Measurements from ENCODE around the gene FLRT1.

FLRT1 gene

DNA sequence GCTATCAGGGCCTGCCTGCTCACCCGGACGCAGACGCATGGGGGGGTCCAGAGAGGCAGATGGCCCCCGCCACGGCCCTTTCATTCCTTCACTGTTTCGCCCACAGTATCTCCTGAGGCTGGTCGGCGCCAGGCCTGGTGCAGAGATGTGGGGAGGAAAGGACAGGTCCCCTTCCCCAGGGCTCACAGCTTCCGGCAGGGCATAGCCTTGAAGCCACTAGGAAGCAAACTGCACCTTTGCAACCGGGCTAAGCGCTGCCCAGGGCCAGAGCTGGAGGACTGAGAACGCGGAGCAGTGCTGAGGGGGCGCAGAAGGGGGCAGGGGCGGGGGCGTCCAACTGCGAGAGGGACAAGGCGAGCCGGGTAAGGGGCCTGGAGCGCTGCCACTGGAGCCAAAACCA lies 20.2 kb upstream of the FLRT1 start:
- no peaks in the 10 kb centered on the region; the same call in 1 of the 2 replicates for H3K4me1 ChIP-seq (ENCODE audit: control insufficient read depth, insufficient read depth, low read length)
- no peaks in the 10 kb centered on the region for H3K36me3 ChIP-seq (ENCODE audit: control insufficient read depth, insufficient read depth, low read length)
- WGBS (ENCODE audit: insufficient coverage, insufficient read length), result no CpG with 5 or more reads among the region's 20 CpGs
- no peak overlapping the region for H3K4me3 ChIP-seq (ENCODE audit: low read length)
- peaks cover 1% of the 10 kb centered on the region; the same call in 1 of the 2 replicates for H3K27me3 ChIP-seq (ENCODE audit: control insufficient read depth, insufficient read depth, low read length)
- no peaks in the 10 kb centered on the region; the same call in 1 of the 2 replicates for H3K9me3 ChIP-seq (ENCODE audit: control insufficient read depth, insufficient read depth, low read length)
- no peak overlapping the region for H3K27ac ChIP-seq (ENCODE audit: low read length)
- DNase-seq (ENCODE audit: low read depth, low spot score), result no peak

DNA sequence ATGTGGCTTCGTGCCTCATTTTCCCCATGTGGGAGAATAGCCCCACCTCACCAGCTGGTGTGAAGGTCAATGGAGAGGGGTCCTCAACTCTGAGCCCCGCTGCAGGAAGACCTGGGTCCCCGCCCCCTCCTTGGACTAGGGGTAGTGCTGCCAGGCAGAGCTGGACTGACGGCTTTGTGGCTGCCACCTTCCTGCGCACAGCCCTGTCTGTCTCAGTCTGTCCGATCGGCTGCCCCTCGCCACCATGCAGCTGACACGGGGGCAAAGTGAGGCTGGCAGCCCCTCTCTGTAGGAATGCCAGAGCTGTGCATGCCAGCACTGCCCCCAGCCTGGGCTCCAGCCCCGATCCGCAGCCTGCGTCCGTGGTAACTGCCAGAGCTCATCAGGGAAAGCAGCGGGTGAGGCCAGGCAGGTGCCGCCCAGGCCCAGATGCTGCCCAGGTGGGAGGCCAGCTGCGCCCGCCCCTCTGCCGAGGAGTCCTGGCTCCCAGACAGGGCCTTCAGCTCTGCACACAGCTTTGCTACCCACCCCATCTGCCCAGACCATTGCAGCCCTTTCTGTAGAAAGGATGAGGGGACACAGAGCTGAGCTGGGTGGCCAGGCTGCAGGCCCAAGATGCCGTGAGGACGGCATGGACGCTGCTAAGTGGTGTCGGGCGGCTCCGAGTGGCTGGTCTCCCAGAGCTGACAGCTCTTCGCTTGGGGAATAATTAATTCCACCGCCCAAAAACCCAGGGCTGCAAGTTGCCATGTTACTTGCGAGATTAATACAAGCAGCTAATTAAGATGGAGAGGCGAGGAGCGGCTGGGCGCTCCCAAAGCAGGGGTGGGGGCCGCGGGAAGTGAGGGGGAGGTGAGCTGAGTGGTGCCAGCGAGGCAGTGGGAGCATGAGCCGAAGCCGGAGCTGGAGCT lies 19.5 kb upstream of the FLRT1 start:
- Histone ChIP-seq H3K36me3 (ENCODE audit: control insufficient read depth, insufficient read depth, low read length) (no peaks in the 10 kb centered on the region), H3K4me3 (ENCODE audit: low read length) (no peak overlapping the region), H3K27me3 (ENCODE audit: control insufficient read depth, insufficient read depth, low read length) (peaks cover 1% of the 10 kb centered on the region; the same call in 1 of the 2 replicates), H3K4me1 (ENCODE audit: control insufficient read depth, insufficient read depth, low read length) (peaks cover 3% of the 10 kb centered on the region), H3K9me3 (ENCODE audit: control insufficient read depth, insufficient read depth, low read length) (no peaks in the 10 kb centered on the region), H3K27ac (ENCODE audit: low read length) (no peak overlapping the region)
- DNase-seq (ENCODE audit: low read depth, low spot score), result no peak
- WGBS (ENCODE audit: insufficient coverage, insufficient read length), result no CpG with 5 or more reads among the region's 35 CpGs

DNA sequence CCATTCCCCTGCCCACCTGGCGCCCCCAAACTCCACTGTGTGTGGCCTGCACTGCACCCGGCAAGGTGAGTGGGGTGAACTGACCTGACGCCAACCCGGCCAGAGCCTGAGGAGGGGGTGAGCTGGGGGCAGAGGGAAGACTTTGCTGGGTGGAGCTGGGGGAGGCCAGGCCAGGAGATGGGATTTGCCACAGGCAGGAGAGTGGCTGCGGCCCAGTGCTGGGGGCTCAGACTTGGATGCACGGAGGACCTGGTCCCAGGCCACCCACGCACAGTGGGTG lies 17.8 kb upstream of the FLRT1 start:
- Histone ChIP-seq H3K27ac (ENCODE audit: low read length) (no peak overlapping the region), H3K36me3 (ENCODE audit: control insufficient read depth, insufficient read depth, low read length) (no peaks in the 10 kb centered on the region), H3K4me1 (ENCODE audit: control insufficient read depth, insufficient read depth, low read length) (peaks cover 6% of the 10 kb centered on the region), H3K4me3 (ENCODE audit: low read length) (no peak overlapping the region), H3K9me3 (ENCODE audit: control insufficient read depth, insufficient read depth, low read length) (no peaks in the 10 kb centered on the region), H3K27me3 (ENCODE audit: control insufficient read depth, insufficient read depth, low read length) (no peaks in the 10 kb centered on the region; the same call in 1 of the 2 replicates)
- no peak for DNase-seq (ENCODE audit: low read depth, low spot score)
- WGBS (ENCODE audit: insufficient coverage, insufficient read length), result no CpG with 5 or more reads among the region's 7 CpGs

DNA sequence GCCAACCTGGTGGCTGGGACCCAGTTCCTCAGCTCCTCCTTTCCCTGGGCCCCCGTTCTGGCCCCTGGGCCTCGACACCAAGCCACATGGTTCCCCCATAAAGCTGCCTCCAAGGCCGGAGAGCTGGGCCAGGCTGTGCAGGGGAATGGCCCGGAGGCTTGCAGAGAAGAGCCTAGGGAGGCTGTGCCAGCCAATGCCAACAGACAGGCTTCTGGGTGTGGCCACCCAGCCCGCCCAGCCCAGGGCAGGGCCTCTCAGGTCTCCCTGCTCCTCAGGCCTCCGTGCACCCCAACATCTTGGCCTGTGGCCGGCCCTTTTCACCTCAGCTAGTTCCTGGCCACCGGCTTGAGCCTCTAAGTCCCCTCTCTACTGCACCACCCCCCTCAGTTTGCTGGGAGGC lies 17.4 kb upstream of the FLRT1 start:
- peaks cover 6% of the 10 kb centered on the region for H3K4me1 ChIP-seq (ENCODE audit: control insufficient read depth, insufficient read depth, low read length)
- no peak overlapping the region for H3K27ac ChIP-seq (ENCODE audit: low read length)
- DNase-seq (ENCODE audit: low read depth, low spot score), result no peak
- no peaks in the 10 kb centered on the region for H3K36me3 ChIP-seq (ENCODE audit: control insufficient read depth, insufficient read depth, low read length)
- H3K9me3 ChIP-seq (ENCODE audit: control insufficient read depth, insufficient read depth, low read length), result no peaks in the 10 kb centered on the region
- no peaks in the 10 kb centered on the region; the same call in 1 of the 2 replicates for H3K27me3 ChIP-seq (ENCODE audit: control insufficient read depth, insufficient read depth, low read length)
- WGBS (ENCODE audit: insufficient coverage, insufficient read length), result no CpG with 5 or more reads among the region's 8 CpGs
- no peak overlapping the region for H3K4me3 ChIP-seq (ENCODE audit: low read length)

DNA sequence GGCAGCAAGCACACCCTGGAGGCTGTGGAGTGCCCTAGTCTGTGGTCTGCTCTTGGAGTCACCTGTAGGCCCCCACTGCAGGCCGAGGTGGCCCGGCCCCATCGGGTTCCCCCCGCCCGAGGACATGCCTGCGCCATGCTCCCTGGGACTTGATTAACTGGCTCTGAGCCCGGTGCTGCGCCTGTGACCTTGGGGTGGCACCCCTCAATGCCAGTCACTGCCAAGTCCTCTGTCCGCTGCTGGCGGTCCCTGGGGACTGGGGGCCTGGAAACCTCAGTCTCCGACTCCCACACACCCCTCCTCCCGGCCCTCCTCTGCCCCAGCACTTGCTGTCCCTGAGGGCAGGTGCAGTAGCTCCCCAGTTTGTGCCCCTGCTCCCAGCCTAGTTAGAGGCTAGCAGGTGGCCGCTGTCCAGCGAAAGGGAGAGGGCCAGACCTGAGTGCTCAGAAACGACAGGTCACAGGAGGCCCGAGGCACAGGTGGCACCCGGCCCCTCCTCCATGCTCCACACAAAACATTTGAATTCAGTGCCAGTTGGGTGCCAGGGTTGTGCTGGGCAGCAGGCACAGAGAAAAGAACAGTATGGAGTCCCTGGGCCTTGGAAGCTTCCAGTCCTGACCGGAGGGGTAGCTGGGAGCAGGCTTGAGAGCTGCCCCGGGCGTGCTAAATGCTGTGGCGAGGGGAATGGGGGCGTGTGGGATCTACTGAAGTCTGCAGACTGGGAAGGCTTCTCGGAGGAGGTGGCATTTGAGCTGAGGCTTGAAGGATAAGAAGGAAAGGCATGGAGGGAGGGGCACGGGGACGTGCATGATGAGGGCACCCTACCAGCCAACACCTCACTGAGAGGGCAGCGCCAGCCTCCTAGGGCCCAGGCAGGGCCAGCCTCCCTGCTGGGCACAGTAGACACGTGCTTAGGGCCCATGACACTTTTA lies 16.4 kb upstream of the FLRT1 start:
- no CpG with 5 or more reads among the region's 27 CpGs for WGBS (ENCODE audit: insufficient coverage, insufficient read length)

DNA sequence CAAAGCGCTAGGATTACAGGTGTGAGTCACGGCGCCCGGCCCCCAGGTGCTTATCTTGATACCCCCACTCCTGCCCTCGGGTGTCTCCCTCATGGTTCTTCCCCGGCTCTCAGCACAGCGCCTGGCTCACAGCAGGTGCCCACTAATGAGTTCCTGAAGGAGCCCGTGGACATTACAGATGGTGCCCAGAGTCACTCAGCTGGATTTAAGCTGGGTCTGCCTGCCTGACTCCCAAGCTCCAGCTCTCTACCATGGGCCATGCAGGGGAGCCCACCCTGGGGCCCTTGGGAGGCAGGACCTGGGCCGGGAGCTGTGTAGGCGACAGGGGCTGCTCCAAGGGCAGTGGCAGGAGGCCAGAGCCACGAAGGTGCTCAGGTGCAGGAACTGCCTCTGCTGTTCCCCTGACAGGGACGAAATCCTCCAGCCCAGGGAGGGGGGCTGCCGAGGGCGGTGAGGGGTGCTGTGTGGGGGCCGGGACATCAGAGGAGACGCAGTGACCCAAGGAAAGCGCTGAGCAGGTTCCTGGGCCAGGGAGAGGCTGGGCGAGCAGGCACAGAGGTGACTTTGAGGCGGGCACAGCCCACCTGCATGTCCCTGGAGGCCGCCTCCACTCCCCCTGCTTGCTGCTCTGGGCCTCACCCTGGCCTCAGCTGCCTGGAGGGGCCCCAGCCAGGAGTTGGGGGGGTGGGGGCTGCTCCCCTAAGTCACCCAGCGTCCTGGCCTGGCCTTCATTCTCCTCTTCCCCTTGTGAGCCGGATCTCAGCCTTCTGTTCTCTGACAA lies 14.6 kb upstream of the FLRT1 start:
- DNase-seq (ENCODE audit: low read depth, low spot score), result no peak
- Histone ChIP-seq H3K4me3 (ENCODE audit: low read length) (no peak overlapping the region), H3K4me1 (ENCODE audit: control insufficient read depth, insufficient read depth, low read length) (peaks cover 12% of the 10 kb centered on the region), H3K9me3 (ENCODE audit: control insufficient read depth, insufficient read depth, low read length) (no peaks in the 10 kb centered on the region), H3K36me3 (ENCODE audit: control insufficient read depth, insufficient read depth, low read length) (no peaks in the 10 kb centered on the region), H3K27me3 (ENCODE audit: control insufficient read depth, insufficient read depth, low read length) (no peaks in the 10 kb centered on the region; the same call in 1 of the 2 replicates), H3K27ac (ENCODE audit: low read length) (no peak overlapping the region)
- WGBS (ENCODE audit: insufficient coverage, insufficient read length), result no CpG with 5 or more reads among the region's 22 CpGs

More for the DNA sequence above, 16.4 kb upstream of the FLRT1 start:
- H3K36me3 ChIP-seq (ENCODE audit: control insufficient read depth, insufficient read depth, low read length), result no peaks in the 10 kb centered on the region
- no peaks in the 10 kb centered on the region; the same call in 1 of the 2 replicates for H3K27me3 ChIP-seq (ENCODE audit: control insufficient read depth, insufficient read depth, low read length)
- no peaks in the 10 kb centered on the region for H3K9me3 ChIP-seq (ENCODE audit: control insufficient read depth, insufficient read depth, low read length)
- no peak overlapping the region for H3K4me3 ChIP-seq (ENCODE audit: low read length)
- H3K27ac ChIP-seq (ENCODE audit: low read length), result no peak overlapping the region
- DNase-seq (ENCODE audit: low read depth, low spot score), result no peak
- H3K4me1 ChIP-seq (ENCODE audit: control insufficient read depth, insufficient read depth, low read length), result peaks cover 9% of the 10 kb centered on the region

DNA sequence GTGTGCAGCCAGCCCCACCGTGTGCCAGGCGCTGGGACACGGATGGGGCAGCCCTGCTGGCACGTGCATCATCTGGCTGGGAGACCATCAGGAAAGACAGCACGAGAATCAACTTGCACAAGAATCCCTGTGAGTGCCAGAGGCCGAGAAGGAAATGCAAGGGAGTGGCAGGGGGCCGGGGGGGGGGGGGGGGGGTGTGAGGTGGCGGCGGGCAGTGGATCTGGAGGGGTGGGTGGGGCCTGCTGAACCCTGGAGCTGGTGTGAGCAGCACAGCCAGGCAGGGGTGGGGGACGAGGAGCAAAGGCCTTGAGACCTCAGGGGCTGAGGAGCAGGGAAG lies 14.0 kb upstream of the FLRT1 start:
- no peaks in the 10 kb centered on the region; the same call in 1 of the 2 replicates for H3K27me3 ChIP-seq (ENCODE audit: control insufficient read depth, insufficient read depth, low read length)
- H3K4me3 ChIP-seq (ENCODE audit: low read length), result no peak overlapping the region
- no peak overlapping the region for H3K27ac ChIP-seq (ENCODE audit: low read length)
- H3K36me3 ChIP-seq (ENCODE audit: control insufficient read depth, insufficient read depth, low read length), result no peaks in the 10 kb centered on the region
- no peaks in the 10 kb centered on the region for H3K9me3 ChIP-seq (ENCODE audit: control insufficient read depth, insufficient read depth, low read length)
- no peak for DNase-seq (ENCODE audit: low read depth, low spot score)
- peaks cover 12% of the 10 kb centered on the region for H3K4me1 ChIP-seq (ENCODE audit: control insufficient read depth, insufficient read depth, low read length)
- WGBS (ENCODE audit: insufficient coverage, insufficient read length), result no CpG with 5 or more reads among the region's 10 CpGs

DNA sequence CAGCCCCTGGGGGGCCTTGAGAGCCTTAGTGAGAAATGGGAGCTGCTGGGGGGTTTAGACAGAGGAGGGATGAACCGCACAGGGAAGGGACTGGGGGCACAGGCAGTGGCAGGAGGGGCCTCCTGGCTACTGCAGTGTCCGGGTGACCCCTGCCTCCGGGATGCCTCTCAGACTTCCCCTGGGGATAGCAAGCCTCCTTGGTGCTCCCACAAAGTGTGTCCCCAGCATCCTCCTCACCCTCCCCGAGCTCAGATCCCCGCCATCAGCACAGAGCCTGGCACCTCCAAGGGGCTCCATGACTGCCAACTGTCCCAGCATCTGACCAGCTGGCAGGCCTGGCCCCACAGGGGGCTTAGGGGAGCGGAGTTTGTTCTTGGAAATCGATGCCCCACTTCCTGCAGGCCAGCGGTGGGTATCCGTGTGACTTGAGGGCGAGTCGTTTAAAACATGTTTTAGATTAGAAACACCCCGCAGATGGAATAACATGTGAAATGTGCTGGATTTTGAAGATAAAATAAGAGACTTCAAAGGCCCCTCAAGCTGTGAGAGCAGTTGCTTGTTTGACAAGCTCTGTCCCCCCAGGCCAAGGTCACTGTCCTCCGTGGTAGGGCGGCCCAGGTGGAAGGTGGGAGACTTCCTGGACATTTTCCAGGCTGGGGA lies 13.5 kb upstream of the FLRT1 start:
- DNase-seq (ENCODE audit: low read depth, low spot score), result no peak
- H3K9me3 ChIP-seq (ENCODE audit: control insufficient read depth, insufficient read depth, low read length), result no peaks in the 10 kb centered on the region
- H3K27me3 ChIP-seq (ENCODE audit: control insufficient read depth, insufficient read depth, low read length), result no peaks in the 10 kb centered on the region; the same call in 1 of the 2 replicates
- peaks cover 15% of the 10 kb centered on the region for H3K4me1 ChIP-seq (ENCODE audit: control insufficient read depth, insufficient read depth, low read length)
- H3K27ac ChIP-seq (ENCODE audit: low read length), result no peak overlapping the region
- no peak overlapping the region for H3K4me3 ChIP-seq (ENCODE audit: low read length)
- H3K36me3 ChIP-seq (ENCODE audit: control insufficient read depth, insufficient read depth, low read length), result no peaks in the 10 kb centered on the region
- WGBS (ENCODE audit: insufficient coverage, insufficient read length), result no CpG with 5 or more reads among the region's 14 CpGs

DNA sequence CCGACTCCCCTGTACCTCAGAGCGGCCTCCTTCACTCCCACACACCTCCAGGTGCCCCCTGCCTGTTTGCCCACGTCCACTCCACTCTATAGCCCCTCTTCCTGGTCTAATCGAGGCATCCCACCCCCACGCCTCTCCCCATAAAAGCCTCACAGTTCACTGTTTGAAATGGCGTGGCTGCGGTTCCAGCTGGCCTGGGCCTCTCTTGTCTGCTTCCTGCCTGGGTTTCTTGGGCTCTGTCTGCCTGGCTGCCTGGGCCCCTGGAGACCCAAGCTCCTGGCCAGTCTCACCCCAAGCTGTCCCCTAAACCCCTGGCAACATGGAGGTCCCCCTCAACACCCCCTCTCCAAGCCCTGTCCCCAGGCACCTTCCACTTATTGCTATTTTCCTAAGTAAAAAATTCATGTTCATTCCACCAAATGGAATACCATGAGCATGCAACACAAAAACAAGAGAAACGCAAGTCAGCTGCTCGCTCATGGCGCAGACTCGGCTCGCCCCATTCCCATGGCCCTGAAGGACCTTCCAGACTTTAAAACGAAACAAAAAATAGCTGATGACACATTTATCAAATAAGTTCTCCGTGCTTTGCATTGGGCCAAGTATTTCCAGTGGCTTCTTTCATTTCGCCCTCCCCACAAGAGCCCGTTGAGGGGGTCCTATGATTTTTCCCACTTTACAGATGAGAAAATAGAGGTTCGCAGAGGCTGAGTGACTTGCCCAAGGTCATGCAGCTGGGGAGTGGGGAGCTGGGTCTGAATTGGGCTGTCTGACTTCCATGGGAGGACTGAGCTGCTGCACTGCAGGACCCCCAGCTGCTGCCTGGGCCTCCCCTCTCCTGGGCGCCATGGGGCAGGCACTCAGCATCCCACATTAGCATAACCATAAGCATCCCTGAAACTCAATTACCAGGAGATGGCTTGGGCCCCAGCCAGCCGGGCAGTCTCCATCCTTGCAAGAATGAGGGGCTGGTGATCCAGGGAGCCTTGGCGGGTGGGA lies 11.7 kb upstream of the FLRT1 start:
- Histone ChIP-seq H3K36me3 (ENCODE audit: control insufficient read depth, insufficient read depth, low read length) (no peaks in the 10 kb centered on the region), H3K27me3 (ENCODE audit: control insufficient read depth, insufficient read depth, low read length) (no peaks in the 10 kb centered on the region; the same call in 1 of the 2 replicates), H3K27ac (ENCODE audit: low read length) (no peak overlapping the region), H3K4me3 (ENCODE audit: low read length) (no peak overlapping the region), H3K4me1 (ENCODE audit: control insufficient read depth, insufficient read depth, low read length) (peaks cover 28% of the 10 kb centered on the region), H3K9me3 (ENCODE audit: control insufficient read depth, insufficient read depth, low read length) (no peaks in the 10 kb centered on the region)
- no peak for DNase-seq (ENCODE audit: low read depth, low spot score)
- WGBS (ENCODE audit: insufficient coverage, insufficient read length), result no CpG with 5 or more reads among the region's 20 CpGs

Data from iPS DF 6.9 (cell line).